IMR-90 (cell line): ENCODE results near the gene APOOL.

Source experiments
- CEBPB ChIP-seq: IDR thresholded peaks from 2 replicates; pipeline ENCODE4 v1.6.1; 2012; ENCODE audit warnings: low read depth, low read length, improper control_type of control experiment
- NFE2L2 ChIP-seq: fragments of 150-350 bp; IDR thresholded peaks from 2 replicates; pipeline ENCODE4 v1.6.1; 2016; ENCODE audit warnings: low read depth, mild to moderate bottlenecking, low read length
- POLR2A ChIP-seq: IDR thresholded peaks from 2 replicates; pipeline ENCODE4 v1.6.1; 2012; ENCODE audit warnings: mild to moderate bottlenecking, low read depth, low read length
- RAD21 ChIP-seq: IDR thresholded peaks from 2 replicates; pipeline ENCODE4 v1.6.1; 2012; ENCODE audit warnings: low read length, improper control_type of control experiment
- RFX5 ChIP-seq: IDR thresholded peaks from 2 replicates; pipeline ENCODE4 v1.8.0; 2012; ENCODE audit warnings: low read depth, mild to moderate bottlenecking, low read length, moderate library complexity
- TF ChIP-seq, protein P1 (sequence below): conservative IDR thresholded peaks from 2 replicates; pipeline ENCODE4 v1.5.1; 2012; ENCODE audit warnings: mild to moderate bottlenecking, low read depth, low read length, improper control_type of control experiment
- TF ChIP-seq, protein P2 (sequence below): fragments of 150-350 bp; IDR thresholded peaks from 2 replicates; pipeline ENCODE4 v1.6.1; 2017; ENCODE audit warnings: mild to moderate bottlenecking, antibody characterized with exemption, low read length, low read depth

DNA sequence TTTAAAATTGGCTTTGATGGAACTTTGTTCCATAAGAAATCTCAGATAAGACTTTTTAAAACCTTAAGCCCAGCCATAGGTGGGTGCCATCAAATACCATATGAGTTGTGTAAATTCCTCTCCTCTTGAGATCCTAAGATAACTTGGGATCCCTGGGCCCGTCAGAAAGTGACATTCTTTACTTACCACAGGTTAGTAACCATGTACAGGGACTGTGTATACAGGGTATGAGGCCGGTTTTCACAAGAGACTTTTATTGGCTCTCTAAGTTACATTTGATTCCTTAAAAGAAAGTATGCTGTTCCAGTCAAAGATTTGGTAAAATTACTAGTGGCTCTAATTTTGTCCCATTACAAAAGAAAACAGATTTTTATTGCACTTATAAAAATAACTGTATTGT is 110.1 kb downstream of the APOOL start:
- TF ChIP-seq RAD21, result no peak
- TF ChIP-seq, protein P1, sequence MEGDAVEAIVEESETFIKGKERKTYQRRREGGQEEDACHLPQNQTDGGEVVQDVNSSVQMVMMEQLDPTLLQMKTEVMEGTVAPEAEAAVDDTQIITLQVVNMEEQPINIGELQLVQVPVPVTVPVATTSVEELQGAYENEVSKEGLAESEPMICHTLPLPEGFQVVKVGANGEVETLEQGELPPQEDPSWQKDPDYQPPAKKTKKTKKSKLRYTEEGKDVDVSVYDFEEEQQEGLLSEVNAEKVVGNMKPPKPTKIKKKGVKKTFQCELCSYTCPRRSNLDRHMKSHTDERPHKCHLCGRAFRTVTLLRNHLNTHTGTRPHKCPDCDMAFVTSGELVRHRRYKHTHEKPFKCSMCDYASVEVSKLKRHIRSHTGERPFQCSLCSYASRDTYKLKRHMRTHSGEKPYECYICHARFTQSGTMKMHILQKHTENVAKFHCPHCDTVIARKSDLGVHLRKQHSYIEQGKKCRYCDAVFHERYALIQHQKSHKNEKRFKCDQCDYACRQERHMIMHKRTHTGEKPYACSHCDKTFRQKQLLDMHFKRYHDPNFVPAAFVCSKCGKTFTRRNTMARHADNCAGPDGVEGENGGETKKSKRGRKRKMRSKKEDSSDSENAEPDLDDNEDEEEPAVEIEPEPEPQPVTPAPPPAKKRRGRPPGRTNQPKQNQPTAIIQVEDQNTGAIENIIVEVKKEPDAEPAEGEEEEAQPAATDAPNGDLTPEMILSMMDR, result no peak
- TF ChIP-seq POLR2A, result no peak
- no peak for TF ChIP-seq CEBPB
- no peak for TF ChIP-seq NFE2L2
- no peak for TF ChIP-seq RFX5
- TF ChIP-seq, protein P2, sequence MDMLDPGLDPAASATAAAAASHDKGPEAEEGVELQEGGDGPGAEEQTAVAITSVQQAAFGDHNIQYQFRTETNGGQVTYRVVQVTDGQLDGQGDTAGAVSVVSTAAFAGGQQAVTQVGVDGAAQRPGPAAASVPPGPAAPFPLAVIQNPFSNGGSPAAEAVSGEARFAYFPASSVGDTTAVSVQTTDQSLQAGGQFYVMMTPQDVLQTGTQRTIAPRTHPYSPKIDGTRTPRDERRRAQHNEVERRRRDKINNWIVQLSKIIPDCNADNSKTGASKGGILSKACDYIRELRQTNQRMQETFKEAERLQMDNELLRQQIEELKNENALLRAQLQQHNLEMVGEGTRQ, result no peak
